H9 (cell line): Measurements from ENCODE around the gene GALR2. TPM values are rescaled to one million over a fixed set of nuclear protein-coding genes. Genes with fewer than 3 reads are reported as not detected.

Source experiments
- DNase-seq: peaks from one replicate; pipeline ENCODE4 v3.0.0-alpha.2; 2017
- H2AFZ ChIP-seq: one replicate; pipeline ENCODE4 v1.6.1; 2013; ENCODE audit warnings: mild to moderate bottlenecking, low read length, control low read depth, moderate library complexity
- H2AK5ac ChIP-seq: 2 replicates; pipeline ENCODE4 v1.6.1; 2013; ENCODE audit warnings: low read length, control low read depth, mixed read lengths; ENCODE audit not compliant: insufficient read length
- H2BK120ac ChIP-seq: one replicate; pipeline ENCODE4 v1.6.1; 2013; ENCODE audit warnings: low read depth, mild to moderate bottlenecking, low read length, control low read depth, inconsistent platforms; ENCODE audit not compliant: poor library complexity, severe bottlenecking
- H2BK12ac ChIP-seq: 2 replicates; pipeline ENCODE4 v1.6.1; 2013; ENCODE audit warnings: low read length, control low read depth, mixed read lengths, low read depth; ENCODE audit not compliant: insufficient read length
- H2BK15ac ChIP-seq: 2 replicates; pipeline ENCODE4 v1.6.1; 2013; ENCODE audit warnings: low read depth, low read length, control low read depth
- H2BK20ac ChIP-seq: one replicate; pipeline ENCODE4 v1.6.1; 2013; ENCODE audit warnings: low read depth, mild to moderate bottlenecking, low read length, control low read depth, inconsistent platforms; ENCODE audit not compliant: poor library complexity, severe bottlenecking
- H2BK5ac ChIP-seq: 2 replicates; pipeline ENCODE4 v1.6.1; 2013; ENCODE audit warnings: low read length, control low read depth, mixed read lengths; ENCODE audit not compliant: insufficient read length
- H3K14ac ChIP-seq: 2 replicates; pipeline ENCODE4 v1.6.1; 2013; ENCODE audit warnings: low read length, control low read depth; ENCODE audit not compliant: insufficient read depth
- H3K18ac ChIP-seq: 2 replicates; pipeline ENCODE4 v1.6.1; 2013; ENCODE audit warnings: low read depth, mild to moderate bottlenecking, mixed read lengths, low read length, control low read depth; ENCODE audit not compliant: insufficient read length
- H3K23ac ChIP-seq: 2 replicates; pipeline ENCODE4 v1.6.1; 2013; ENCODE audit warnings: low read length, control low read depth, mixed read lengths, low read depth; ENCODE audit not compliant: insufficient read length
- H3K23me2 ChIP-seq: 2 replicates; pipeline ENCODE4 v1.6.1; 2013; ENCODE audit warnings: low read depth, mild to moderate bottlenecking, mixed read lengths, low read length, control low read depth; ENCODE audit not compliant: insufficient read length, poor library complexity, severe bottlenecking
- H3K27ac ChIP-seq: 2 replicates; pipeline ENCODE4 v1.5.1; 2013; ENCODE audit warnings: low read length, control low read depth, mixed read lengths, low read depth; ENCODE audit not compliant: insufficient read length
- H3K27me3 ChIP-seq: 2 replicates; pipeline ENCODE4 v1.6.1; 2013; ENCODE audit warnings: low read length, control low read depth, inconsistent platforms; ENCODE audit not compliant: insufficient read depth
- H3K4ac ChIP-seq: 2 replicates; pipeline ENCODE4 v1.6.1; 2013; ENCODE audit warnings: low read depth, mild to moderate bottlenecking, control low read depth, inconsistent platforms, low read length, moderate library complexity
- H3K4me1 ChIP-seq: 2 replicates; pipeline ENCODE4 v1.6.1; 2013; ENCODE audit warnings: low read length, control low read depth, inconsistent platforms; ENCODE audit not compliant: insufficient read depth
- H3K4me2 ChIP-seq: 2 replicates; pipeline ENCODE4 v1.6.1; 2013; ENCODE audit warnings: low read length, control low read depth, mixed read lengths; ENCODE audit not compliant: insufficient read length, insufficient read depth
- H3K56ac ChIP-seq: 2 replicates; pipeline ENCODE4 v1.6.1; 2013; ENCODE audit warnings: low read depth, mild to moderate bottlenecking, mixed read lengths, low read length, control low read depth; ENCODE audit not compliant: insufficient read length
- H3K79me1 ChIP-seq: 2 replicates; pipeline ENCODE4 v1.6.1; 2013; ENCODE audit warnings: low read depth, mild to moderate bottlenecking, moderate library complexity, low read length, control low read depth, inconsistent platforms; ENCODE audit not compliant: insufficient read depth, poor library complexity, severe bottlenecking
- H3K79me2 ChIP-seq: 2 replicates; pipeline ENCODE4 v1.6.1; 2013; ENCODE audit warnings: low read length, control low read depth, inconsistent platforms; ENCODE audit not compliant: insufficient read depth
- H3K9ac ChIP-seq: 2 replicates; pipeline ENCODE4 v1.6.1; 2013; ENCODE audit warnings: low read length, control low read depth, mixed read lengths; ENCODE audit not compliant: insufficient read length; ENCODE audit errors: extremely low read depth
- H3K9me3 ChIP-seq: one replicate; pipeline ENCODE4 v1.6.1; 2013; ENCODE audit warnings: low read depth, low read length, inconsistent platforms; ENCODE audit not compliant: control insufficient read depth
- H3T11ph ChIP-seq: one replicate; pipeline ENCODE4 v1.6.1; 2013; ENCODE audit warnings: mild to moderate bottlenecking, low read length, control low read depth, inconsistent platforms
- H4K20me1 ChIP-seq: one replicate; pipeline ENCODE4 v1.6.1; 2013; ENCODE audit not compliant: control insufficient read depth, insufficient read length, insufficient read depth
- H4K5ac ChIP-seq: 2 replicates; pipeline ENCODE4 v1.6.1; 2013; ENCODE audit warnings: low read depth, mild to moderate bottlenecking, mixed read lengths, low read length, control low read depth; ENCODE audit not compliant: insufficient read length
- H4K8ac ChIP-seq: replicated peaks from 2 replicates; pipeline ENCODE4 v1.6.1; 2013; ENCODE audit warnings: low read length, control low read depth, mixed read lengths, low read depth; ENCODE audit not compliant: insufficient read length
- H4K91ac ChIP-seq: 2 replicates; pipeline ENCODE4 v1.6.1; 2013; ENCODE audit warnings: low read depth, mild to moderate bottlenecking, moderate library complexity, mixed read lengths, low read length, control low read depth; ENCODE audit not compliant: insufficient read length
- H3K27ac Mint-ChIP-seq, 3 experiments: 2 replicates in 2 of 3; 3 replicates in 1 of 3; pipeline ENCODE4 v1.8.0; 2020 to 2021; ENCODE audit warnings: mixed read lengths in 3 of 3, mild to moderate bottlenecking in 1 of 3, moderate library complexity in 1 of 3
- H3K27me3 Mint-ChIP-seq: 2 replicates; pipeline ENCODE4 v1.8.0; 2021; ENCODE audit warnings: low read depth, mild to moderate bottlenecking, moderate library complexity, mixed read lengths
- H3K36me3 Mint-ChIP-seq, 3 experiments: 2 replicates in 2 of 3; 3 replicates in 1 of 3; pipeline ENCODE4 v1.8.0; 2020 to 2021; ENCODE audit warnings: low read depth in 3 of 3, mixed read lengths in 3 of 3; ENCODE audit not compliant: insufficient read depth in 1 of 3
- H3K4me1 Mint-ChIP-seq, 2 experiments: 2 replicates each; pipeline ENCODE4 v1.8.0; 2020; ENCODE audit warnings: mixed read lengths in 2 of 2
- H3K4me3 Mint-ChIP-seq, 2 experiments: 2 replicates in 1 of 2; 3 replicates in 1 of 2; pipeline ENCODE4 v1.8.0; 2020 to 2021; ENCODE audit warnings: mild to moderate bottlenecking in 2 of 2, mixed read lengths in 2 of 2, moderate library complexity in 1 of 2
- H3K9me3 Mint-ChIP-seq, 2 experiments: 2 replicates in 1 of 2; 3 replicates in 1 of 2; pipeline ENCODE4 v1.8.0; 2020; ENCODE audit warnings: mild to moderate bottlenecking in 2 of 2, mixed read lengths in 2 of 2, moderate library complexity in 1 of 2
- WGBS: extraction: QIAGEN DNeasy Blood & Tissue Kit; methylation state at CpG from one replicate; pipeline ENCODE4 v1.1.7; 2013; ENCODE audit warnings: missing lambda C conversion rate, low lambda C conversion rate, mixed read lengths; ENCODE audit not compliant: insufficient read length; ENCODE audit errors: extremely low coverage; 5-methylcytosine and 5-hydroxymethylcytosine counted together
- total RNA-seq: library from RNA; stranded (reverse); gene quantifications from 2 replicates; pipeline ENCODE4 v1.2.1, GENCODE V29; 2021
- TF ChIP-seq, protein P1 (sequence below): fragments of 200-600 bp; sonication (generic); conservative IDR thresholded peaks from 3 replicates; pipeline ENCODE4 v1.8.0; 2021; ENCODE audit warnings: antibody characterized with exemption, mild to moderate bottlenecking

GALR2 gene
- total RNA-seq, 1 experiment from 2014 or later = 0.81 TPM

DNA sequence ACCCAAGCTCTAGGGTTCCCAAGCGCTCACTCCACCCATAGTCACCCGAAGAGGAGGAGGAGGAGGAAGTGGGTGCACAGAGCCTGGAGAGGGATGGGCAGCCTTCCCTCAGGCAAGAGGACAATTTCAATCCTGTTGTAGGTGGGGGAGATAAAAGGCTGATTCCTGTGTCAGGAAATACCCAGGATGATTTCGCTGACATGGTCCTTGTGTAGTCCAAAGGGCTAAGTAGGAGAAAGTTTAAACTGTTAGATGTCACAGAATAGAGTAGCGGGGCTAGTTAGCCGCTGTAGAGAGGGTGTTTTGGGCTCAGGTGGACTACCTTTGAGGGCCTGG lies 30.3 kb downstream of the GALR2 start:
- H3K14ac ChIP-seq = no peak overlapping the region
- H2BK5ac ChIP-seq = no peak overlapping the region
- DNase-seq = peak; percentile 28
- no peaks in the 10 kb centered on the region for H3K27me3 ChIP-seq
- Mint-ChIP-seq H3K36me3 (peaks cover 14 to 24% (median 17%) of the 10 kb centered on the region in 3 experiments), H3K4me1 (peaks cover 18 to 29% of the 10 kb centered on the region in 2 experiments), H3K27ac (peak overlapping the region in 1 of 3 experiments; percentile 73; a peak in 2 of 7 replicates), H3K9me3 (peaks cover 0 to 3% of the 10 kb centered on the region in 2 experiments; a peak in 1 of 5 replicates), H3K4me3 (peak overlapping the region in 1 of 2 experiments; percentile 59; a peak in 3 of 5 replicates), H3K27me3 (no peaks in the 10 kb centered on the region; the same call in none of the 2 replicates)
- no peak overlapping the region for H3T11ph ChIP-seq
- H2BK120ac ChIP-seq = no peak overlapping the region
- no peak overlapping the region for H4K8ac ChIP-seq
- H2BK15ac ChIP-seq = no peak overlapping the region
- H3K79me1 ChIP-seq = no peaks in the 10 kb centered on the region
- peaks cover 4% of the 10 kb centered on the region for H4K20me1 ChIP-seq
- no CpG with 5 or more reads among the region's 5 CpGs for WGBS
- peaks cover 11% of the 10 kb centered on the region for H3K23me2 ChIP-seq
- no peak overlapping the region for H3K56ac ChIP-seq
- no peak overlapping the region for H2BK12ac ChIP-seq
- no peaks in the 10 kb centered on the region for H3K79me2 ChIP-seq
- no peak overlapping the region for H2AFZ ChIP-seq
- no peak overlapping the region for H2AK5ac ChIP-seq
- no peak overlapping the region for H3K9ac ChIP-seq
- no peak overlapping the region for H3K23ac ChIP-seq
- no peak overlapping the region for H3K27ac ChIP-seq
- H3K18ac ChIP-seq = no peak overlapping the region
- no peak overlapping the region for H4K91ac ChIP-seq
- TF ChIP-seq, protein P1, sequence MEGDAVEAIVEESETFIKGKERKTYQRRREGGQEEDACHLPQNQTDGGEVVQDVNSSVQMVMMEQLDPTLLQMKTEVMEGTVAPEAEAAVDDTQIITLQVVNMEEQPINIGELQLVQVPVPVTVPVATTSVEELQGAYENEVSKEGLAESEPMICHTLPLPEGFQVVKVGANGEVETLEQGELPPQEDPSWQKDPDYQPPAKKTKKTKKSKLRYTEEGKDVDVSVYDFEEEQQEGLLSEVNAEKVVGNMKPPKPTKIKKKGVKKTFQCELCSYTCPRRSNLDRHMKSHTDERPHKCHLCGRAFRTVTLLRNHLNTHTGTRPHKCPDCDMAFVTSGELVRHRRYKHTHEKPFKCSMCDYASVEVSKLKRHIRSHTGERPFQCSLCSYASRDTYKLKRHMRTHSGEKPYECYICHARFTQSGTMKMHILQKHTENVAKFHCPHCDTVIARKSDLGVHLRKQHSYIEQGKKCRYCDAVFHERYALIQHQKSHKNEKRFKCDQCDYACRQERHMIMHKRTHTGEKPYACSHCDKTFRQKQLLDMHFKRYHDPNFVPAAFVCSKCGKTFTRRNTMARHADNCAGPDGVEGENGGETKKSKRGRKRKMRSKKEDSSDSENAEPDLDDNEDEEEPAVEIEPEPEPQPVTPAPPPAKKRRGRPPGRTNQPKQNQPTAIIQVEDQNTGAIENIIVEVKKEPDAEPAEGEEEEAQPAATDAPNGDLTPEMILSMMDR = no peak
- no peak overlapping the region for H3K4ac ChIP-seq
- H3K4me2 ChIP-seq = no peak overlapping the region
- H2BK20ac ChIP-seq = no peak overlapping the region
- no peaks in the 10 kb centered on the region for H3K9me3 ChIP-seq
- no peak overlapping the region for H4K5ac ChIP-seq
- peaks cover 6% of the 10 kb centered on the region for H3K4me1 ChIP-seq
